Activated T-cell treated with anti-CD3 and anti-CD28 coated beads, Interleukin-2, amount 50 U/mL, for 72 hours (primary cell): ENCODE measurements around the gene AK9. TPM values are rescaled to one million over a fixed set of nuclear protein-coding genes. Genes with fewer than 3 reads are reported as not detected.

Source experiments
- total RNA-seq, 2 donors: library from RNA; stranded (reverse); gene quantifications; one replicate each; pipeline ENCODE4 v1.2.3, GENCODE V29; 2022

AK9 gene
- total RNA-seq, 2 donors from 2014 or later = 6.4 to 11.5 TPM

Other genes starting within 250 kb of the AK9 start
- 10 to 100 TPM; 70.4 to 76.7 TPM for gene MICAL1, start 235.4 kb downstream of the AK9 start, total RNA-seq
- 10 to 100 TPM; 14.2 to 15.9 TPM for gene ZBTB24, start 208.0 kb downstream of the AK9 start, total RNA-seq
- gene FIG4, start 94 bp upstream of the AK9 start, total RNA-seq = 10 to 100 TPM; 15.0 to 21.0 TPM